Jurkat, Clone E6-1 (cell line): ENCODE results near the gene AHRR.
"Not testable (repeated sequence)": the region's sequence is repeated elsewhere in the genome, so short reads cannot be mapped to it uniquely, and the experiment has no call there.

Experiments
- DNase-seq: peaks from one replicate; pipeline ENCODE4 v3.0.0-alpha.2; 2011; ENCODE audit warnings: low read depth, low spot score
- H3K4me3 ChIP-seq: 2 replicates; pipeline ENCODE4 v1.5.1; 2011; ENCODE audit warnings: mild to moderate bottlenecking, low read length, control low read depth, moderate library complexity

The AHRR gene

GRCh38 chr5:303741-304140 is 17.8 kb upstream of the AHRR start:
- not testable (repeated sequence) for H3K4me3 ChIP-seq, DNase-seq

- no peak for DNase-seq
- H3K4me3 ChIP-seq = no peak overlapping the region
Observed at GRCh38 chr5:305050-305449, 16.5 kb upstream of the AHRR start.

GRCh38 chr5:305459-305858 is 16.1 kb upstream of the AHRR start:
- H3K4me3 ChIP-seq = no peak overlapping the region
- no peak for DNase-seq

GRCh38 chr5:306011-306805 is 15.3 kb upstream of the AHRR start:
- H3K4me3 ChIP-seq = no peak overlapping the region
- DNase-seq = no peak

GRCh38 chr5:307306-307705 is 14.2 kb upstream of the AHRR start:
- no peak overlapping the region for H3K4me3 ChIP-seq
- DNase-seq = no peak

GRCh38 chr5:307794-308579 is 13.5 kb upstream of the AHRR start:
- H3K4me3 ChIP-seq = no peak overlapping the region
- no peak for DNase-seq

GRCh38 chr5:308672-309271 is 12.7 kb upstream of the AHRR start:
- no peak for DNase-seq

GRCh38 chr5:309831-310230 is 11.7 kb upstream of the AHRR start:
- not testable (repeated sequence) for DNase-seq, H3K4me3 ChIP-seq

More at GRCh38 chr5:308672-309271, 12.7 kb upstream of the AHRR start:
- no peak overlapping the region for H3K4me3 ChIP-seq

GRCh38 chr5:310516-310915 is 11.0 kb upstream of the AHRR start:
- no peak for DNase-seq
- H3K4me3 ChIP-seq = no peak overlapping the region

GRCh38 chr5:310941-311434 is 10.5 kb upstream of the AHRR start:
- no peak overlapping the region for H3K4me3 ChIP-seq
- DNase-seq = no peak

GRCh38 chr5:311963-312362 is 9.6 kb upstream of the AHRR start:
- no peak for DNase-seq

GRCh38 chr5:312845-313244 is 8.7 kb upstream of the AHRR start:
- no peak for DNase-seq
- no peak overlapping the region for H3K4me3 ChIP-seq

More at GRCh38 chr5:311963-312362, 9.6 kb upstream of the AHRR start:
- no peak overlapping the region for H3K4me3 ChIP-seq

GRCh38 chr5:313265-313664 is 8.2 kb upstream of the AHRR start:
- no peak for DNase-seq
- no peak overlapping the region for H3K4me3 ChIP-seq

- DNase-seq = no peak
- H3K4me3 ChIP-seq = no peak overlapping the region
Observed at GRCh38 chr5:313806-314376, 7.6 kb upstream of the AHRR start.

- no peak overlapping the region for H3K4me3 ChIP-seq
- DNase-seq = no peak
Observed at GRCh38 chr5:314676-315487, 6.6 kb upstream of the AHRR start.

GRCh38 chr5:315488-316209 is 5.9 kb upstream of the AHRR start:
- no peak for DNase-seq

GRCh38 chr5:316210-317085 is 5.1 kb upstream of the AHRR start:
- no peak overlapping the region for H3K4me3 ChIP-seq
- DNase-seq = no peak

More at GRCh38 chr5:315488-316209, 5.9 kb upstream of the AHRR start:
- H3K4me3 ChIP-seq = no peak overlapping the region
